OCI-LY1 (cell line): ENCODE results near the gene ARL15.

Experiments
- H2AFZ ChIP-seq: fragments of 200-600 bp; sonication (generic), shearing (Covaris generic); 2 replicates; pipeline ENCODE4 v1.6.0; 2014; ENCODE audit warnings: antibody characterized with exemption, mild to moderate bottlenecking, low read length
- H3F3A ChIP-seq: fragments of 200-600 bp; sonication (generic), shearing (Covaris generic); 2 replicates; pipeline ENCODE4 v1.6.0; 2014; ENCODE audit warnings: mild to moderate bottlenecking, antibody characterized with exemption, low read length, moderate library complexity; ENCODE audit not compliant: insufficient read depth
- H3K27ac ChIP-seq: fragments of 200-600 bp; sonication (generic); 2 replicates; pipeline ENCODE4 v1.5.1; 2014; ENCODE audit warnings: low read length, mixed run types, mild to moderate bottlenecking, low read depth; ENCODE audit not compliant: poor library complexity, severe bottlenecking
- H3K27me3 ChIP-seq: fragments of 200-600 bp; sonication (generic); 2 replicates; pipeline ENCODE4 v1.6.0; 2014; ENCODE audit warnings: antibody characterized with exemption, mild to moderate bottlenecking, low read length, moderate library complexity; ENCODE audit not compliant: insufficient read depth
- H3K36me3 ChIP-seq: fragments of 200-600 bp; sonication (generic); 2 replicates; pipeline ENCODE4 v1.6.1; 2014; ENCODE audit warnings: mild to moderate bottlenecking, antibody characterized with exemption, low read length, moderate library complexity, mixed read lengths; ENCODE audit not compliant: insufficient read depth
- H3K4me1 ChIP-seq: fragments of 200-600 bp; sonication (generic); 2 replicates; pipeline ENCODE4 v1.5.1; 2014; ENCODE audit warnings: mild to moderate bottlenecking, low read length, moderate library complexity; ENCODE audit not compliant: insufficient read depth, severe bottlenecking
- H3K4me2 ChIP-seq: fragments of 200-600 bp; sonication (generic), shearing (Covaris generic); 2 replicates; pipeline ENCODE4 v1.6.1; 2014; ENCODE audit warnings: low read length
- H3K4me3 ChIP-seq: fragments of 200-600 bp; sonication (generic); 2 replicates; pipeline ENCODE4 v1.5.1; 2014; ENCODE audit warnings: low read length, low read depth, mild to moderate bottlenecking, mixed read lengths; ENCODE audit not compliant: poor library complexity, severe bottlenecking
- H3K79me2 ChIP-seq: fragments of 200-600 bp; shearing (Covaris generic); 2 replicates; pipeline ENCODE4 v1.6.1; 2016; ENCODE audit warnings: mixed run types, low read length, mixed read lengths; ENCODE audit not compliant: insufficient read depth
- H3K9ac ChIP-seq: fragments of 200-600 bp; sonication (generic), shearing (Covaris generic); 2 replicates; pipeline ENCODE4 v1.6.1; 2014; ENCODE audit warnings: mild to moderate bottlenecking, low read length, mixed read lengths
- H3K9me2 ChIP-seq: fragments of 200-600 bp; sonication (generic), shearing (Covaris generic); 2 replicates; pipeline ENCODE4 v1.6.1; 2014; ENCODE audit warnings: low read depth, mild to moderate bottlenecking, low read length, mixed read lengths
- H3K9me3 ChIP-seq: fragments of 200-600 bp; shearing (Covaris generic); 2 replicates; pipeline ENCODE4 v1.6.1; 2014; ENCODE audit warnings: low read length, mixed read lengths
- H4K20me1 ChIP-seq: fragments of 200-600 bp; sonication (generic), shearing (Covaris generic); 2 replicates; pipeline ENCODE4 v1.6.0; 2016; ENCODE audit warnings: mild to moderate bottlenecking, low read length; ENCODE audit not compliant: insufficient read depth
- CTCF ChIP-seq: fragments of 200-600 bp; sonication (generic), shearing (Covaris generic); IDR thresholded peaks from 2 replicates; pipeline ENCODE4 v1.5.1; 2017; ENCODE audit warnings: mild to moderate bottlenecking, antibody characterized with exemption, low read length, moderate library complexity, mixed read lengths
- EZH2 ChIP-seq: fragments of 200-600 bp; sonication (generic), shearing (Covaris generic); IDR thresholded peaks from 2 replicates; pipeline ENCODE4 v1.8.0; 2017; ENCODE audit warnings: borderline replicate concordance, mixed run types, mild to moderate bottlenecking, antibody characterized with exemption, low read length, moderate library complexity, mixed read lengths

ARL15 gene

GRCh38 chr5:54272746-54273145 lies 37.6 kb downstream of the ARL15 start:
- Histone ChIP-seq H3K79me2 (no peaks in the 10 kb centered on the region), H3K4me3 (no peak overlapping the region), H2AFZ (no peak overlapping the region), H3K27me3 (no peaks in the 10 kb centered on the region), H3K4me2 (no peak overlapping the region), H3K4me1 (no peaks in the 10 kb centered on the region), H3K9ac (no peak overlapping the region), H3K9me3 (no peaks in the 10 kb centered on the region), H3F3A (no peaks in the 10 kb centered on the region), H4K20me1 (no peaks in the 10 kb centered on the region), H3K36me3 (no peaks in the 10 kb centered on the region), H3K27ac (no peak overlapping the region), H3K9me2 (no peaks in the 10 kb centered on the region)
- no peak for TF ChIP-seq CTCF

- Histone ChIP-seq H3K4me1 (no peaks in the 10 kb centered on the region), H4K20me1 (no peaks in the 10 kb centered on the region), H2AFZ (no peak overlapping the region), H3K79me2 (no peaks in the 10 kb centered on the region), H3K4me3 (no peak overlapping the region), H3K36me3 (no peaks in the 10 kb centered on the region), H3K4me2 (no peak overlapping the region), H3K9me2 (no peaks in the 10 kb centered on the region), H3K9ac (no peak overlapping the region), H3K27me3 (no peaks in the 10 kb centered on the region), H3F3A (no peaks in the 10 kb centered on the region), H3K27ac (no peak overlapping the region), H3K9me3 (no peaks in the 10 kb centered on the region)
- TF ChIP-seq EZH2: no peak
- no peak for TF ChIP-seq CTCF
These were observed 40.0 kb downstream of the ARL15 start for GRCh38 chr5:54270326-54270725.

GRCh38 chr5:54264574-54264973 lies 45.8 kb downstream of the ARL15 start:
- no peaks in the 10 kb centered on the region for H3K9me3 ChIP-seq
- H2AFZ ChIP-seq: no peak overlapping the region
- no peaks in the 10 kb centered on the region for H3K27me3 ChIP-seq
- H3K4me1 ChIP-seq: no peaks in the 10 kb centered on the region
- H3K36me3 ChIP-seq: no peaks in the 10 kb centered on the region
- no peak overlapping the region for H3K9ac ChIP-seq
- no peak overlapping the region for H3K4me2 ChIP-seq
- TF ChIP-seq CTCF: no peak
- no peak for TF ChIP-seq EZH2
- no peaks in the 10 kb centered on the region for H3F3A ChIP-seq
- no peak overlapping the region for H3K27ac ChIP-seq
- no peaks in the 10 kb centered on the region for H3K9me2 ChIP-seq
- H3K79me2 ChIP-seq: no peaks in the 10 kb centered on the region
- no peak overlapping the region for H3K4me3 ChIP-seq
- no peaks in the 10 kb centered on the region for H4K20me1 ChIP-seq
